GM19463 (cell line): ENCODE measurements around the gene RHOJ.
"Not testable (repeated sequence)": the region's sequence is repeated elsewhere in the genome, so short reads cannot be mapped to it uniquely, and the experiment has no call there.

ENCODE experiments used
- ATAC-seq: cut with Tn5 transposase; IDR thresholded peaks from one replicate; pipeline ENCODE4 v1.9.1; 2021; ENCODE audit warnings: mild to moderate bottlenecking, moderate library complexity; ENCODE audit not compliant: unreplicated experiment

Gene RHOJ

GRCh38 chr14:63295231-63295685 is 91.0 kb downstream of the RHOJ start:
- ATAC-seq, result no peak

- ATAC-seq, result no peak
Observed at GRCh38 chr14:63296060-63296563, 91.9 kb downstream of the RHOJ start.

GRCh38 chr14:63297372-63298063 is 93.3 kb downstream of the RHOJ start:
- no peak for ATAC-seq

GRCh38 chr14:63299351-63300110 is 95.3 kb downstream of the RHOJ start:
- no peak for ATAC-seq

- ATAC-seq, result no peak
Observed at GRCh38 chr14:63300854-63301253, 96.6 kb downstream of the RHOJ start.

- no peak for ATAC-seq
Observed at GRCh38 chr14:63301891-63302534, 97.8 kb downstream of the RHOJ start.

GRCh38 chr14:63304429-63304828 is 100.2 kb downstream of the RHOJ start:
- ATAC-seq, result not testable (repeated sequence)

GRCh38 chr14:63308723-63309317 is 104.6 kb downstream of the RHOJ start:
- no peak for ATAC-seq

- ATAC-seq, result no peak
Observed at GRCh38 chr14:63318835-63319234, 114.6 kb downstream of the RHOJ start, which contains the start of gene GPHB5. Gene GPHB5, minus strand, starts transcription at chr14:63318935. Its CDS starts 1,086 bp downstream, at chr14:63317849.

GRCh38 chr14:63322472-63322871 is 118.2 kb downstream of the RHOJ start:
- ATAC-seq, result no peak

GRCh38 chr14:63322897-63323573 is 118.8 kb downstream of the RHOJ start:
- no peak for ATAC-seq

- no peak for ATAC-seq
Observed at GRCh38 chr14:63326840-63327239, 122.6 kb downstream of the RHOJ start.

GRCh38 chr14:63328787-63329737 is 124.8 kb downstream of the RHOJ start:
- no peak for ATAC-seq

- no peak for ATAC-seq
Observed at GRCh38 chr14:63342371-63342770, 138.1 kb downstream of the RHOJ start.
